SIG-M5 treated with dmso at 0.1 percent for 504 hours (cell line): ENCODE measurements around the gene EIF3J.
A peak's percentile ranks its signal among the peaks of the same experiment; 100 is the strongest.
"Not testable (repeated sequence)": the region's sequence is repeated elsewhere in the genome, so short reads cannot be mapped to it uniquely, and the experiment has no call there.

Source experiments
- DNase-seq: peaks from one replicate; lab custom pipeline; 2025; ENCODE audit not compliant: unreplicated experiment; lab: John Stamatoyannopoulos, UW

The EIF3J gene

DNA sequence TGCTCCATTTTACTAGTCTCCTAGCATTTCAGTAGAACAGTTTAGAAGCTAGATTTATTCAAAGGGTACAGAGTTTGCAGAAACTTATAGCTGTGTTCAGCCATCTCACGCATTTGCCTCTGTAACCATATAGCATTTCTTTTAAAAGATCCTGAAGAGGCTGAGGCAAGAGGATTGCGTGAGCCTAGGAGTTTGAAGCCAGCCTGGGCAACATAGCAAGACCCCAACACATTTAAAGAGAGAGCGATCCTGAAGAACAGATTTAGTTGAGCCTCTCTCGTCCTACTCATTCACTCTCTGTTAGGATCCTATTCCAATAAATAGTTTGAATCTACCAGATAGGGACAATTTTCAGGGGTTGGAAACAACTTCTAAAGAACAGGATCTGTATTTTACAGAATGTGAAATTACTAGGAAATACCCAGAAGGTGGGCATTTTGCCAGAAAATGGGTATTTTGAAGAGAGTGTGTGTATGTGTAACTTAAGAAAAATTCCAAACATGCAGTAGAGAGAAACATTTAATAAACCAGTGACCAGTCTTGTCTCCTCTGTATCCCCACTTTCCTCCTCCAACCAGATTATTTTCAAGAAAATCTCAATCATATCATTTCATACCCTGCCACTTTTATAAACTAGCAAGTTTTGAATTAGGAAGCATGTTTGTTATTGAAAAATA, 4.5 kb downstream of the EIF3J start:
- DNase-seq = no peak

DNA sequence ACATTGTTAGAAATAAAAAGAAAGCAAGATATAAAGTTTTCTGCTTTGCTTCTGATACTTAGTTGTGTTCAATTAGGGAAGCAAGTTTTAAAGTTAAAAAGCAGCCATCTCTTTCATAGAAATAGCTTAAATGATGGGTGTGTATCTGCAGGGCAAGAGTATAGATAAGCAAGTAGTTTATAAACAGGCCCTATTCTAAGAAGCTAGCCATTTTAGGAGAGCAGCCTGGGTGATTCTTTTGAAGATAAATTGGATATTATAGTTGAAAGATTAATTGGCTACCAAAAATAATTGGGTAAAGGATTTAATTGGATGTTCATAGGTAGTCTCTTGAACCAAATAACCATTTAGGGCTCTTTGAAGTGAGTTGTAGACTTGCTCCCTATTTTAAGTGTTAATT, 5.6 kb downstream of the EIF3J start:
- no peak for DNase-seq

DNA sequence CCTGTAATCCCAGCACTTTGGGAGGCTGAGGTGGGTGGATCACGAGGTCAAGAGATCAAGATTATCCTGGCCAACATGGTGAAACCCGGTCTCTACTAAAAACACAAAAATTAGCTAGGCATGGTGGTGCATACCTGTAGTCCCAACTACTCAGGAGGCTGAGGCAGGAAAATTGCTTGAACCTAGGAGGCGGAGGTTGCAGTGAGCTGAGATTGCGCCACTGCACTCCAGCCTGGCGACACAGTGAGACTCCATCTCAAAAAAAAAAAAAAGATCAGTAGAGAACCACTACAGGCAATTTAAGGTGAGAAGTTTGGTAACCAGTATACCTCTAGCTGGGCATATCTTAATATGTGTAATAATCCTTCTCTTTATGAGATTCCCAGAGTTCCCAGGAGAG, 7.8 kb downstream of the EIF3J start:
- DNase-seq = not testable (repeated sequence)

DNA sequence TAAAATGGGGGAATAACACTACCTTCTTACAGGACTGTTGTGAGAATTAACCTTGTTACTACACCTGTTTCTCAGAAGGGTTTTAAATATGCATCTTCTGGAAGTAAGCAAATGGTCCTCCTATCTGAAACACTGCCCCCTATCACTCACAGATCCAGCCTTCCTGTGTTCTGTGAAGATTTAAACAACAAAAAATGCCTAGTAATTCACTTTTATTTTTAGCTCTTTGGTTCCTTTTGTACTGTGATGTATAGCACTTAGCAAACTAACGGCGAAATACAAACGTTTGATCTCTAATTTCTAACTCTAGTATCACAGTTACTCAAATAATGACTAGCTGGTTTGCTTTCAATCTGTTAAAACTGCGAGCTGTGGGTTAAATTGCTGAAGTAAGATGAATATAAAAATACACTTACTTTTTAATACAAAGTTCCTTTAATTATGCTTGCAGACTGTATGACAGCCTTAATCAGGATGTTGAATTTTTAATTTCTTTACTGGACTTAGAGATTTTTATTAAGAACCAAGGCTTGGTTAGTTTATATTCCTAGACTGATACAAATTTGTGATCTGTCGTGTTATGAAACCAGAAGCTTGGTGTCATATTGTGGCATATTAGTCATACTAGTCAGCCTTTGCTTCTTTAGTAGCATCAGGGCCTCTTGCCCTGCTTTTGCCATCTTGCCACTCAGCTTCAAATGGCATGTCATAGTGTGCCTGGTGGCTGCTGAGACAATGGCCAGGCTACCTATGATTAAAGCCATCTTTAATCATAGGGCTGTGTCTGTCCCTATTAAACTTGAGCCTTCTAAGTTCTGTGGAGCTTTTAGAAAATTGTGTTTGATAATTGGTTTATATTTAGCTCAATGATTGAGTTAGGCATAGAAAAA, 9.2 kb downstream of the EIF3J start:
- peak; percentile 12 for DNase-seq

GRCh38 chr15:44549152-44549551, 12.2 kb downstream of the EIF3J start:
- DNase-seq = not testable (repeated sequence)

- DNase-seq = no peak
Observed at GRCh38 chr15:44550256-44550655, 13.3 kb downstream of the EIF3J start.

DNA sequence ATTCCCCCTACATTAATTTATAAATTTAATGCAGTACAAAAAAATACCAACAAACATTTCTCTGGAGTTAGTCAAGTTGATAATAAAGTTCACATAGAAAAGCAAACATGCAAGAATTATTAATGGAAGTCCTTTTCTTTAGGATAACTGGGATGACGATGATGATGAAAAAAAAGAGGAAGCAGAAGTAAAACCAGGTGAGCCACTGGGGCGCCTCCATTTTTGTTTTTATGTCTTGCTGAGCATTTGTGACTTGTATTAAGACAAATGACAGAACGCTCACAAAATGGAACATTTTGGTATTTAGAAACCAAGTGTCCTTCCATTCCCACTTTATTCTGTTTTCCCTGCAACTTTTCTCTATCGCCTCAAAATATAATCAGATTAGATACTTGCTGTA, 13.8 kb downstream of the EIF3J start:
- no peak for DNase-seq

- no peak for DNase-seq
Observed at GRCh38 chr15:44554934-44555723, 18.2 kb downstream of the EIF3J start.

GRCh38 chr15:44560926-44561325, 24.0 kb downstream of the EIF3J start:
- not testable (repeated sequence) for DNase-seq

DNA sequence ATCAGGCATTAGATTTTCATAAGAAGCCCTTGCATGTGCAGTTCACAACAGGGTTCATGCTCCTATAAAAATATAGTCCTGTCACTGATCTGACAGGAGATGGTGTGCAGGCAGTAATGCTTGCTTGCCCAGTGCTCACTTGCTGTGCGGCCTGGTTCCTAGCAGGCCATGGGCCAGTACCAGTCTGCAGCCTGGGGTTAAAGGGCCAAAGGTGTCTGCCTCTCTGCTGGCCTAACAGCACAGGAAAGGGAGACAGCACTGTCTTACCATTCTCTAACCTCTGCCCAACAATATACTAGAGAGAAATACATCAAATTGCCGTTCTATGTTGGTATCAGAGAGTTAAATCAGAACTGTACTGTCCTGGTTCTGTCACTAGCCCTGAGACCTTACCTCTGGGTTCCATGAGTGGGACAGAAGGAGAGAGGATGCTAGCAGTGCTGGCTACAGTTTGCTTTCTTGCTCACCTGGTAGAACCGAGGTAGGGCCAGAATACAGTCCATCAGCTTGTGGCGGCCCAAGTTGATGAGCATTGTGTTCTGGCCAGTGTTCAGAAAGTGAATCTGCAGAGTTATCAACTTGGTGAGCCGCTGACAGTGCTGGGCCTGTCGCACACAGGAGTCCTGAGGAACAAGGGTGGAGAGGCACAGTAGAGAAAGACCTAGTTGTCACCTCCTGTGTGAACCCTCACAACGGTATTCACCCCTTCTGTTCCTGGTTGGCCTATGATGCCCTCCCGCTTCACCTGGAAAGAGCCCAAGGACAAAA, 28.6 kb downstream of the EIF3J start:
- no peak for DNase-seq

- DNase-seq = no peak
Observed at GRCh38 chr15:44566155-44566540, 29.2 kb downstream of the EIF3J start.

- DNase-seq = no peak
Observed at GRCh38 chr15:44568338-44568737, 31.4 kb downstream of the EIF3J start.

DNA sequence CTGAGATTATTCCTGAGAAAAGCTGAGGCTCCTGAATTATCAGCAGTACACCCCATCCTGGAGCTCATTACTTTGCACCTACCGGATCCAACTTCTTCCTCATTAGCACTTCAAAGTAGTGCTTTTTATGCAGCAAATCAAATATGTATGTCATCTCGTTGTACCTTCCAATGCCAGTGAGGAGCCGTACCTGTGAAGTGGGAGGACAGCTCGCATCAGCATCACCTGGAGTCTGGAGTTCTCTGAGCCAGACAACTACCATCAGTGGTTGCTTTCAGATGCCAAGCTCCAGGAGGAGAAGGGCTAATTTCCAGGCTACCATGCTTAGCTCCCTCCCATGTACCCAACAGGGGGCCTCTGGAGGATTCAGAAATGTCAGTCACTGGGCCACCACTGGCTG, 32.4 kb downstream of the EIF3J start:
- no peak for DNase-seq

- no peak for DNase-seq
Observed at GRCh38 chr15:44570361-44570760, 33.4 kb downstream of the EIF3J start.

DNA sequence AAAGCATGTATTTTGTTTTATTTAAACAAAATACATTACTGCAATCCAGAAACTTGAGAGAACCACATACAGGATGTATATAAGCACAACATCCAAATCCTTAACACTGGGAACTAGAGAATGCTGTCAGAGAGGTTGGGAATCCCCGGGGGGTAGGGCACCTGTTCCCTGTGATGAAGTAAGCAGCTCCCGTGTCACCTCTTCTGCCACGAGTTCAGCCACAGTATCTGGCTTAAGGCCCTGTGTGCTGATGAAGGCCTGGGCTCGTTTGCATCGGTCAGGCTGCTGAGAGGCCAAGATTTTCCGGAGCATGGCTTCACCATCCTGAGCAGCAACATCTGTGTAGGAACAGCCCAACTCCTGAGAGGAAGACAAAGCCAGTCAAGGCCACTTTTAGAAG, 36.4 kb downstream of the EIF3J start:
- DNase-seq = no peak

DNA sequence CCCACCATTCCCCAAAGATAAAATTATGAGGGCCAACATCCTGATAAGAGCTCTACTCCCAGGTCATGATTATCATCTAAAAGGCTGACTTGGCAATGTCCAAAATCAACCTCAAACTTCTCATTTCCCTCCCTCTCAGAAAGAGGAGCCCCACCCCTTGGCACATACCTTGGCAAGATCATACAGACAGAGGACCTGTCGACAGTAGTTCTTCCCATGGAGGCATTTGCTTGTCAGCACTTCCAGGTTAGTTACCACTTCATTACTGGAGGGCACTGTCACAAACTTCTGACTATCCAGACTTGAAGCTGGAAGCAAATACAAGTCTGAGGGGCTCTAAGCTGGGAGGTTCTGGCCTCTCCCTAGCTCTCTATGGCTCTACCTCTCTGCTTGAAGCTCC, 37.8 kb downstream of the EIF3J start:
- no peak for DNase-seq

DNA sequence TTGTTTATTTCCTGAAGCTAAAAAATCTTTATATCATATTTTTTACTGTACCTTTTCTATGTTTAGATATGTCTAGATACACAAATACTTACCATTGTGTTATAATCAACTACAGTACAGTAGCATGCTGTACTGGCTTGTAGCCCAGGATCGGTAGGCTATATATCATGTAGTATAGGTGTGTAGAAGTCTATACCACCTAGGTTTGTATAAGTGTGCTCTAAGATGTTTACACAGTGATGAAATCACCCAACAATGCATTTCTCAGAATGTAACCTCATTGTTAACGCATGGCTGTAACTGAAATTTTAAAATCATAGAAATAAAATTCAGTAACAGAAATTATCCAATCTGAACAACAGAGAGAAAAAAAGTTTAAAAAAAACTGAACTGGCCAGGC, 43.2 kb downstream of the EIF3J start:
- no peak for DNase-seq

GRCh38 chr15:44584162-44584749, 47.3 kb downstream of the EIF3J start:
- DNase-seq = peak; percentile 40

- DNase-seq = no peak
Observed at GRCh38 chr15:44585633-44586032, 48.7 kb downstream of the EIF3J start.

- DNase-seq = no peak
Observed at GRCh38 chr15:44588541-44588940, 51.6 kb downstream of the EIF3J start.

DNA sequence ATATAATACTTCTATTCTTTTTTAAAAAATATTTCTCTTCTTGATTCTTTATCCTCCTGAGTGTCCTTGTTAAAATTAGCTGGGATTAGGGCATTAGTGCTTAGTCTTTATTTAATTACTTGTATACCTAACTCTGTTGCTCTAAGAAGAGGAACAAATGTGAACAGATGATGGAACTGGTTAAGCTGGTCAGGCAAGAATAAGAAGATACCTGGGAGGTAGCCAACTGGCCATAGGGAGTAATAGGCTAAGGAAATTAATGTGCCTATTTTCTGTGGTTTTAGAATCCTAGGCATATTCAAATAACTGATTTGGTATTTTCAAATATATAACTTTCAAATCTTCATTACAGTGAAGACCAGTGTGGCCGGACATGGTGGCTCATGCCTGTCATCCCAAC, 54.4 kb downstream of the EIF3J start:
- DNase-seq = no peak
